ENCODE measurements around the gene APP. TPM values are rescaled to one million over a fixed set of nuclear protein-coding genes. Genes with fewer than 3 reads are reported as not detected.

The APP gene
- total RNA-seq, 1 experiment from 2014 or later: 560 TPM

GRCh38 chr21:25903607-25904006 lies 267.0 kb downstream of the APP start:
- H3K4me3 Mint-ChIP-seq: no peak overlapping the region
- no peak for ATAC-seq
- peaks cover 64% of the 10 kb centered on the region for H3K36me3 Mint-ChIP-seq
- H3K4me1 Mint-ChIP-seq: peaks cover 20% of the 10 kb centered on the region; the same call in 1 of the 2 replicates
- TF ChIP-seq TEAD1 (CRISPR knock-in tag; IDR thresholded peaks at IDR 0.05) (no peak), ELF4 (CRISPR knock-in tag; IDR thresholded peaks at IDR 0.05; ENCODE audit: low read depth) (no peak), HMGA2 (CRISPR knock-in tag; IDR thresholded peaks at IDR 0.05) (no peak), NFATC4 (CRISPR knock-in tag; IDR thresholded peaks at IDR 0.05) (no peak), ATF6 (CRISPR knock-in tag; IDR thresholded peaks at IDR 0.05) (no peak), ZNF317 (CRISPR knock-in tag; IDR thresholded peaks at IDR 0.05; ENCODE audit: borderline replicate concordance, low read depth) (no peak), NFE2L1 (CRISPR knock-in tag; IDR thresholded peaks at IDR 0.05) (no peak), PRDM15 (CRISPR knock-in tag; IDR thresholded peaks at IDR 0.05) (no peak), STAT6 (CRISPR knock-in tag; conservative IDR thresholded peaks at IDR 0.05; ENCODE audit: low read depth) (no peak)
- TF ChIP-seq, protein P1, sequence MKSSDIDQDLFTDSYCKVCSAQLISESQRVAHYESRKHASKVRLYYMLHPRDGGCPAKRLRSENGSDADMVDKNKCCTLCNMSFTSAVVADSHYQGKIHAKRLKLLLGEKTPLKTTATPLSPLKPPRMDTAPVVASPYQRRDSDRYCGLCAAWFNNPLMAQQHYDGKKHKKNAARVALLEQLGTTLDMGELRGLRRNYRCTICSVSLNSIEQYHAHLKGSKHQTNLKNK (CRISPR knock-in tag; IDR thresholded peaks at IDR 0.05): no peak
- TF ChIP-seq, protein P2, sequence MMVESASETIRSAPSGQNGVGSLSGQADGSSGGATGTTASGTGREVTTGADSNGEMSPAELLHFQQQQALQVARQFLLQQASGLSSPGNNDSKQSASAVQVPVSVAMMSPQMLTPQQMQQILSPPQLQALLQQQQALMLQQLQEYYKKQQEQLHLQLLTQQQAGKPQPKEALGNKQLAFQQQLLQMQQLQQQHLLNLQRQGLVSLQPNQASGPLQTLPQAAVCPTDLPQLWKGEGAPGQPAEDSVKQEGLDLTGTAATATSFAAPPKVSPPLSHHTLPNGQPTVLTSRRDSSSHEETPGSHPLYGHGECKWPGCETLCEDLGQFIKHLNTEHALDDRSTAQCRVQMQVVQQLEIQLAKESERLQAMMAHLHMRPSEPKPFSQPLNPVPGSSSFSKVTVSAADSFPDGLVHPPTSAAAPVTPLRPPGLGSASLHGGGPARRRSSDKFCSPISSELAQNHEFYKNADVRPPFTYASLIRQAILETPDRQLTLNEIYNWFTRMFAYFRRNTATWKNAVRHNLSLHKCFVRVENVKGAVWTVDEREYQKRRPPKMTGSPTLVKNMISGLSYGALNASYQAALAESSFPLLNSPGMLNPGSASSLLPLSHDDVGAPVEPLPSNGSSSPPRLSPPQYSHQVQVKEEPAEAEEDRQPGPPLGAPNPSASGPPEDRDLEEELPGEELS (CRISPR knock-in tag; IDR thresholded peaks at IDR 0.05): no peak
- CTCF ChIA-PET: no interaction called here
- no peaks in the 10 kb centered on the region for H3K9me3 Mint-ChIP-seq
- 0 out of 2 replicates have a peak overlapping the region, but pooled peaks have one; percentile 12 for H3K27ac Mint-ChIP-seq
- POLR2A ChIA-PET: no interaction called here
- H3K27me3 Mint-ChIP-seq (ENCODE audit: low read depth): no peaks in the 10 kb centered on the region
- no peak for DNase-seq (ENCODE audit: low spot score)

GRCh38 chr21:25901330-25901979 lies 269.1 kb downstream of the APP start:
- ATAC-seq (no peak), DNase-seq (ENCODE audit: low spot score) (no peak)
- ChIA-PET CTCF (interaction anchor here (1.3 kb wide), 1 partner anchor 29 kb away, joined by 3 read pairs; no protein-coding TSS in a partner anchor), POLR2A (interaction anchor here (0.6 kb wide), 1 partner anchor 74 kb away, joined by 4 read pairs; no protein-coding TSS in a partner anchor)
- Mint-ChIP-seq H3K36me3 (peaks cover 75% of the 10 kb centered on the region), H3K4me1 (peaks cover 20% of the 10 kb centered on the region; the same call in 1 of the 2 replicates), H3K4me3 (no peak overlapping the region), H3K9me3 (no peaks in the 10 kb centered on the region), H3K27ac (no peak overlapping the region), H3K27me3 (ENCODE audit: low read depth) (no peaks in the 10 kb centered on the region)
- TF ChIP-seq CREB1 (CRISPR knock-in tag; IDR thresholded peaks at IDR 0.05) (no peak), E2F5 (CRISPR knock-in tag; IDR thresholded peaks at IDR 0.05) (no peak), EMX1 (CRISPR knock-in tag; IDR thresholded peaks at IDR 0.05) (no peak), SMAD4 (CRISPR knock-in tag; IDR thresholded peaks at IDR 0.05) (no peak), KAT7 (CRISPR knock-in tag; IDR thresholded peaks at IDR 0.05; ENCODE audit: borderline replicate concordance) (no peak)
- TF ChIP-seq, protein P3, sequence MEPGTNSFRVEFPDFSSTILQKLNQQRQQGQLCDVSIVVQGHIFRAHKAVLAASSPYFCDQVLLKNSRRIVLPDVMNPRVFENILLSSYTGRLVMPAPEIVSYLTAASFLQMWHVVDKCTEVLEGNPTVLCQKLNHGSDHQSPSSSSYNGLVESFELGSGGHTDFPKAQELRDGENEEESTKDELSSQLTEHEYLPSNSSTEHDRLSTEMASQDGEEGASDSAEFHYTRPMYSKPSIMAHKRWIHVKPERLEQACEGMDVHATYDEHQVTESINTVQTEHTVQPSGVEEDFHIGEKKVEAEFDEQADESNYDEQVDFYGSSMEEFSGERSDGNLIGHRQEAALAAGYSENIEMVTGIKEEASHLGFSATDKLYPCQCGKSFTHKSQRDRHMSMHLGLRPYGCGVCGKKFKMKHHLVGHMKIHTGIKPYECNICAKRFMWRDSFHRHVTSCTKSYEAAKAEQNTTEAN (CRISPR knock-in tag; IDR thresholded peaks at IDR 0.05): no peak
